ENCODE data around the gene ABCA9.

DNA sequence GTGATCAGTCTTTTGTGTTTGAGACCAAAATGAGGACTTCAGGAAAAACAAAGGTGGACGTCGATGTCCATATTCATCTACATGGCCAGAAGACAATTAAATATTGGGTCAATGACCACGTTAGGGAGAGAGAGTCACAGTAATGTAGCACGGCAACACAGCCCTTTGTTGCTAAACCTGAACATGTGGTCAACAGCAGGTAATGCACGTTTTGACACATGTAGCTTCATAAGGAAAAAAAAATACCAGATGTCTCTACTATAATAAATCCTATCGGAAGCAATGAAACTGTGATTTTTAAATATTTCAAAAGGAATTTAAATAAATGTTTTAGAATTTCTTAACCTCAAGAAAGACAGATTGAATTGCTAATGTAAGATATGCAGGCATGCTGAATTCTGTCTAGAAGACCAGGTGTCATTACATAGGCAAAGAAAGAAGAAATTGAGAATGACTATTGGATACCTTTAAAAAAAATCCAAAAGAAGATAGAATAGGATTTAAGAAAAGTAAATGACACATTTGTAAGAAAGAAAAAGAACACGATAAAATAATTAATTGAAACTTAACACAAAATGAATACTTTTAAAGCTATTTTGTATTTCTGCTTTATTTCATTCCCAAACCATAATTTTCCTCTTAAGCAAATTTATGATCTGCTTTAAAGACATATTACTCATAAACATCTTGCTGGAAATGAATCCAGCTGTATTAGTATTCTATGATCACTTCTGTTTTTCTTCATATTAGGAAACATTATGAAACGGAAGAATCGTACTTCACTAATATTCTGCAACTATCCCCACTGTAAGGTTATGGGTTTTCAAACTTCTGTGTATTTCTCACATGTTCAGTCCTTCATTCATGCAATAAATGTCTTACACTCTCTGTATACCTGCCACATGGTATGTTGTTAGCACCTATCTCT, 135.7 kb downstream of the ABCA9 start:
- TF ChIP-seq, protein P1, sequence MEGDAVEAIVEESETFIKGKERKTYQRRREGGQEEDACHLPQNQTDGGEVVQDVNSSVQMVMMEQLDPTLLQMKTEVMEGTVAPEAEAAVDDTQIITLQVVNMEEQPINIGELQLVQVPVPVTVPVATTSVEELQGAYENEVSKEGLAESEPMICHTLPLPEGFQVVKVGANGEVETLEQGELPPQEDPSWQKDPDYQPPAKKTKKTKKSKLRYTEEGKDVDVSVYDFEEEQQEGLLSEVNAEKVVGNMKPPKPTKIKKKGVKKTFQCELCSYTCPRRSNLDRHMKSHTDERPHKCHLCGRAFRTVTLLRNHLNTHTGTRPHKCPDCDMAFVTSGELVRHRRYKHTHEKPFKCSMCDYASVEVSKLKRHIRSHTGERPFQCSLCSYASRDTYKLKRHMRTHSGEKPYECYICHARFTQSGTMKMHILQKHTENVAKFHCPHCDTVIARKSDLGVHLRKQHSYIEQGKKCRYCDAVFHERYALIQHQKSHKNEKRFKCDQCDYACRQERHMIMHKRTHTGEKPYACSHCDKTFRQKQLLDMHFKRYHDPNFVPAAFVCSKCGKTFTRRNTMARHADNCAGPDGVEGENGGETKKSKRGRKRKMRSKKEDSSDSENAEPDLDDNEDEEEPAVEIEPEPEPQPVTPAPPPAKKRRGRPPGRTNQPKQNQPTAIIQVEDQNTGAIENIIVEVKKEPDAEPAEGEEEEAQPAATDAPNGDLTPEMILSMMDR (IDR thresholded peaks at IDR 0.05 in 4 of 5, conservative IDR thresholded peaks at IDR 0.05 in 1 of 5): no peak
- TF ChIP-seq POLR2A (IDR thresholded peaks at IDR 0.05): no peak
